SK-N-SH (cell line): ENCODE results near the gene KDM4C. TPM values are rescaled to one million over a fixed set of nuclear protein-coding genes. Genes with fewer than 3 reads are reported as not detected.

Source experiments
- CTCF ChIA-PET: fragments of 300-600, 350-600 bp; formaldehyde crosslinking; extraction: SDS; loops from one replicate; lab custom pipeline; 2021; lab: Yijun Ruan, JAX
- POLR2A ChIA-PET: fragments of 350-600 bp; sonication (Branson Sonifier 250); formaldehyde crosslinking; extraction: SDS; loops from one replicate; lab custom pipeline; 2020; ENCODE audit warnings: antibody characterized with exemption, inconsistent platforms; lab: Yijun Ruan, JAX
- DNase-seq: peaks from one replicate; pipeline ENCODE4 v3.0.0; 2012
- H2AFZ ChIP-seq: fragments of 200-600 bp; sonication (generic); 2 replicates; pipeline ENCODE4 v1.8.1; 2016; ENCODE audit warnings: antibody characterized with exemption, mild to moderate bottlenecking, low read depth
- H3F3A ChIP-seq: fragments of 200-600 bp; sonication (generic); replicated peaks from 2 replicates; pipeline ENCODE3; 2016; ENCODE audit warnings: antibody characterized with exemption, mild to moderate bottlenecking; ENCODE audit not compliant: insufficient read depth
- H3K27ac ChIP-seq, 2 experiments: fragments of 200-500 bp in 1 of 2; fragments of 200-600 bp in 1 of 2; sonication (Bioruptor generic) in 1 of 2; sonication (generic), shearing (Covaris generic) in 1 of 2; 2 replicates each; pipeline versions ENCODE4 v1.5.1 to v1.6.1; 2014 to 2016; ENCODE audit warnings: low read depth in 2 of 2, inconsistent platforms in 1 of 2, low read length in 1 of 2, mild to moderate bottlenecking in 1 of 2, mixed read lengths in 1 of 2
- H3K27me3 ChIP-seq: fragments of 200-600 bp; sonication (generic), shearing (Covaris generic); 2 replicates; pipeline ENCODE4 v1.6.1; 2016; ENCODE audit warnings: mixed run types; ENCODE audit not compliant: insufficient read depth
- H3K36me3 ChIP-seq, 2 experiments: fragments of 200-500 bp in 1 of 2; fragments of 200-600 bp in 1 of 2; sonication (Bioruptor generic) in 1 of 2; sonication (generic) in 1 of 2; replicated peaks in 1 of 2; 2 replicates each; pipeline versions ENCODE3 to v1.5.1; 2014 to 2016; ENCODE audit warnings: low read length in 1 of 2, mild to moderate bottlenecking in 1 of 2; ENCODE audit not compliant: insufficient read depth in 2 of 2, control insufficient read depth in 1 of 2
- H3K4me1 ChIP-seq, 2 experiments: fragments of 200-500 bp in 1 of 2; fragments of 200-600 bp in 1 of 2; sonication (Bioruptor generic) in 1 of 2; sonication (generic), shearing (Covaris generic) in 1 of 2; 2 replicates each; pipeline versions ENCODE4 v1.5.1 to v1.6.1; 2014 to 2016; ENCODE audit warnings: low read depth in 1 of 2, low read length in 1 of 2, mixed run types in 1 of 2; ENCODE audit not compliant: insufficient read depth in 2 of 2, control insufficient read depth in 1 of 2
- H3K4me2 ChIP-seq: fragments of 200-600 bp; sonication (generic), shearing (Covaris generic); 2 replicates; pipeline ENCODE4 v1.6.1; 2017; ENCODE audit warnings: mixed run types
- H3K4me3 ChIP-seq, 2 experiments: fragments of 200-500 bp in 1 of 2; fragments of 200-600 bp in 1 of 2; sonication (Bioruptor generic) in 1 of 2; sonication (generic), shearing (Covaris generic) in 1 of 2; 2 replicates each; pipeline versions ENCODE4 v1.5.1 to v1.8.1; 2014 to 2016; ENCODE audit warnings: low read depth in 2 of 2, inconsistent platforms in 1 of 2, low read length in 1 of 2, mild to moderate bottlenecking in 1 of 2, mixed read lengths in 1 of 2, moderate library complexity in 1 of 2
- H3K79me2 ChIP-seq: fragments of 200-600 bp; sonication (generic); 2 replicates; pipeline ENCODE4 v1.8.1; 2017; ENCODE audit warnings: mild to moderate bottlenecking; ENCODE audit not compliant: insufficient read depth
- H3K9ac ChIP-seq: fragments of 200-600 bp; sonication (generic); 2 replicates; pipeline ENCODE4 v1.6.1; 2017; ENCODE audit warnings: mixed run types
- H3K9me2 ChIP-seq: fragments of 200-600 bp; sonication (generic); 2 replicates; pipeline ENCODE4 v1.6.1; 2017; ENCODE audit warnings: mixed run types
- H3K9me3 ChIP-seq: fragments of 200-600 bp; sonication (generic); 2 replicates; pipeline ENCODE4 v1.6.1; 2017; ENCODE audit warnings: mixed run types, mild to moderate bottlenecking, moderate library complexity
- H4K20me1 ChIP-seq: fragments of 200-600 bp; sonication (generic); 2 replicates; pipeline ENCODE4 v1.6.1; 2017; ENCODE audit warnings: mild to moderate bottlenecking, mixed run types; ENCODE audit not compliant: insufficient read depth
- EZH2phosphoT487 ChIP-seq: fragments of 200-600 bp; sonication (generic); IDR thresholded peaks from 2 replicates; pipeline ENCODE4 v1.6.1; 2017; ENCODE audit warnings: low read depth, mixed run types, mild to moderate bottlenecking, antibody characterized with exemption, moderate library complexity, borderline replicate concordance
- GABPA ChIP-seq: IDR thresholded peaks from 2 replicates; pipeline ENCODE4 v1.4.0; 2012; ENCODE audit warnings: low read depth, mild to moderate bottlenecking
- NFIC ChIP-seq: IDR thresholded peaks from 2 replicates; pipeline ENCODE4 v1.4.0; 2012; ENCODE audit warnings: borderline replicate concordance
- NRF1 ChIP-seq: IDR thresholded peaks from 2 replicates; pipeline ENCODE4 v1.6.1; 2012; ENCODE audit warnings: low read depth, mild to moderate bottlenecking, low read length
- RFX5 ChIP-seq: IDR thresholded peaks from 2 replicates; pipeline ENCODE4 v1.6.1; 2012; ENCODE audit warnings: mild to moderate bottlenecking, improper control_type of control experiment, low read length
- RXRA ChIP-seq: IDR thresholded peaks from 2 replicates; pipeline ENCODE4 v1.4.0; 2012; ENCODE audit warnings: low read depth, mild to moderate bottlenecking, borderline replicate concordance
- SIN3A ChIP-seq: IDR thresholded peaks from 2 replicates; pipeline ENCODE4 v1.6.1; 2012; ENCODE audit warnings: low read depth, mild to moderate bottlenecking, low read length, moderate library complexity, borderline replicate concordance
- SMC3 ChIP-seq: IDR thresholded peaks from 2 replicates; pipeline ENCODE4 v1.6.1; 2012; ENCODE audit warnings: low read depth, low read length, improper control_type of control experiment
- YY1 ChIP-seq: IDR thresholded peaks from 2 replicates; pipeline ENCODE4 v1.4.0; 2012; ENCODE audit warnings: low read depth, mild to moderate bottlenecking
- WGBS: methylation state at CpG from one replicate; pipeline ENCODE4 v1.1.6; 2017; ENCODE audit warnings: low lambda C conversion rate; 5-methylcytosine and 5-hydroxymethylcytosine counted together
- polyA plus RNA-seq, 3 experiments: library from polyadenylated mRNA; depleted of rRNA; stranded (reverse); fragments of >200 nt; gene quantifications; 2 replicates each; pipeline ENCODE4 v1.2.3, GENCODE V29; 2012
- TF ChIP-seq, protein P1 (sequence below): IDR thresholded peaks from 2 replicates; pipeline ENCODE4; 2012
- TF ChIP-seq, protein P2 (sequence below): fragments of 150-350 bp; IDR thresholded peaks from 2 replicates; pipeline ENCODE4 v1.6.1; 2016; ENCODE audit warnings: mild to moderate bottlenecking, low read depth, low read length
- TF ChIP-seq, protein P3 (sequence below): IDR thresholded peaks from 2 replicates; pipeline ENCODE4 v1.6.1; 2012; ENCODE audit warnings: mild to moderate bottlenecking, low read depth, low read length, moderate library complexity
- TF ChIP-seq, protein P4 (sequence below): fragments of 150-350 bp; IDR thresholded peaks from 2 replicates; pipeline ENCODE4 v1.6.1; 2017; ENCODE audit warnings: antibody characterized with exemption, low read length, low read depth, borderline replicate concordance

The KDM4C gene
- polyA plus RNA-seq, 1 of the 3 experiments (the other 2 are of a cell fraction) = 9.4 TPM

DNA sequence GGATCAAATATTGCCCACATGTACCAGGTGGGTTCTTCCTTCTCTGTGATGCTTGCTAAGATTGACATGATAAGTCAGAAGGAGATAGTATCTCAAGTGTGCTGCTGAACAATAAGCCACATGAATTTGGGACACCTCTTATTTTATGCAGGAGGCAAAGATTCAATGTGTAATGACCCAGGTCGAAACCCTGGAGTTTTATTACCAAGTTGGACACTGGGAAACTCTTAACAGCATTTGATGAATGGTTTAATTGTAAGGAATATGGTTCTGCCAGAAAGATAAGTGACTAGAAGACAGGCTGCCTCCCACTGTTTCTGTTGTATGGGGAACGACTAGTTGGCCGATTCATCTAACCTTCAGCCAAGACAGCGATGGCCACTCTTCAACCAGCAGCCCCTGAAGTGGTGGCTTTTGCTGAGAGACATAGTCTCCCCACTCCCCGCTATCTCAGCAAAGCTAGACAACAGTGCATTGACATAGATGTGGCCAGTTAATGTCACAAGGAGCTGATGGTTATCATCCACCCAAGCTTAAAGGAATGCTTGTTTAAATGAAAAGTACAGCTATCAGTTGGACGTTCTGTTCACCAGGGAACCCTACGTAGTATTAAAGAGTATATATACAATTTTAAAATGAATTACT is 407.7 kb downstream of the KDM4C start:
- H3K4me1 ChIP-seq = no peaks in the 10 kb centered on the region; a peak in 1 of 4 replicates
- no peaks in the 10 kb centered on the region for H3K9me3 ChIP-seq
- no peaks in the 10 kb centered on the region for H3K9me2 ChIP-seq
- H3K4me3 ChIP-seq = no peak overlapping the region
- ChIA-PET CTCF (interaction anchor here (0.6 to 1.8 kb wide), 2 partner anchors 113 to 230 kb away, joined by 3 to 5 read pairs; no protein-coding TSS in a partner anchor), POLR2A (no interaction called here)
- no peak overlapping the region for H2AFZ ChIP-seq
- DNase-seq = no peak
- H4K20me1 ChIP-seq = no peaks in the 10 kb centered on the region
- peaks cover 0 to 9% of the 10 kb centered on the region in 2 experiments for H3K36me3 ChIP-seq
- no peak overlapping the region for H3K27ac ChIP-seq
- H3K9ac ChIP-seq = no peak overlapping the region
- WGBS = 92% methylated on average over 7 of the region's 7 CpGs
- no peaks in the 10 kb centered on the region for H3K27me3 ChIP-seq
- TF ChIP-seq, protein P1, sequence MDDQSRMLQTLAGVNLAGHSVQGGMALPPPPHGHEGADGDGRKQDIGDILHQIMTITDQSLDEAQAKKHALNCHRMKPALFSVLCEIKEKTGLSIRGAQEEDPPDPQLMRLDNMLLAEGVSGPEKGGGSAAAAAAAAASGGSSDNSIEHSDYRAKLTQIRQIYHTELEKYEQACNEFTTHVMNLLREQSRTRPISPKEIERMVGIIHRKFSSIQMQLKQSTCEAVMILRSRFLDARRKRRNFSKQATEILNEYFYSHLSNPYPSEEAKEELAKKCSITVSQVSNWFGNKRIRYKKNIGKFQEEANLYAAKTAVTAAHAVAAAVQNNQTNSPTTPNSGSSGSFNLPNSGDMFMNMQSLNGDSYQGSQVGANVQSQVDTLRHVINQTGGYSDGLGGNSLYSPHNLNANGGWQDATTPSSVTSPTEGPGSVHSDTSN = no peak
- TF ChIP-seq GABPA = no peak
- no peak for TF ChIP-seq EZH2phosphoT487
- no peak for TF ChIP-seq NFIC
- no peak for TF ChIP-seq SMC3
- TF ChIP-seq, protein P2, sequence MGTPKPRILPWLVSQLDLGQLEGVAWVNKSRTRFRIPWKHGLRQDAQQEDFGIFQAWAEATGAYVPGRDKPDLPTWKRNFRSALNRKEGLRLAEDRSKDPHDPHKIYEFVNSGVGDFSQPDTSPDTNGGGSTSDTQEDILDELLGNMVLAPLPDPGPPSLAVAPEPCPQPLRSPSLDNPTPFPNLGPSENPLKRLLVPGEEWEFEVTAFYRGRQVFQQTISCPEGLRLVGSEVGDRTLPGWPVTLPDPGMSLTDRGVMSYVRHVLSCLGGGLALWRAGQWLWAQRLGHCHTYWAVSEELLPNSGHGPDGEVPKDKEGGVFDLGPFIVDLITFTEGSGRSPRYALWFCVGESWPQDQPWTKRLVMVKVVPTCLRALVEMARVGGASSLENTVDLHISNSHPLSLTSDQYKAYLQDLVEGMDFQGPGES = no peak
- TF ChIP-seq, protein P3, sequence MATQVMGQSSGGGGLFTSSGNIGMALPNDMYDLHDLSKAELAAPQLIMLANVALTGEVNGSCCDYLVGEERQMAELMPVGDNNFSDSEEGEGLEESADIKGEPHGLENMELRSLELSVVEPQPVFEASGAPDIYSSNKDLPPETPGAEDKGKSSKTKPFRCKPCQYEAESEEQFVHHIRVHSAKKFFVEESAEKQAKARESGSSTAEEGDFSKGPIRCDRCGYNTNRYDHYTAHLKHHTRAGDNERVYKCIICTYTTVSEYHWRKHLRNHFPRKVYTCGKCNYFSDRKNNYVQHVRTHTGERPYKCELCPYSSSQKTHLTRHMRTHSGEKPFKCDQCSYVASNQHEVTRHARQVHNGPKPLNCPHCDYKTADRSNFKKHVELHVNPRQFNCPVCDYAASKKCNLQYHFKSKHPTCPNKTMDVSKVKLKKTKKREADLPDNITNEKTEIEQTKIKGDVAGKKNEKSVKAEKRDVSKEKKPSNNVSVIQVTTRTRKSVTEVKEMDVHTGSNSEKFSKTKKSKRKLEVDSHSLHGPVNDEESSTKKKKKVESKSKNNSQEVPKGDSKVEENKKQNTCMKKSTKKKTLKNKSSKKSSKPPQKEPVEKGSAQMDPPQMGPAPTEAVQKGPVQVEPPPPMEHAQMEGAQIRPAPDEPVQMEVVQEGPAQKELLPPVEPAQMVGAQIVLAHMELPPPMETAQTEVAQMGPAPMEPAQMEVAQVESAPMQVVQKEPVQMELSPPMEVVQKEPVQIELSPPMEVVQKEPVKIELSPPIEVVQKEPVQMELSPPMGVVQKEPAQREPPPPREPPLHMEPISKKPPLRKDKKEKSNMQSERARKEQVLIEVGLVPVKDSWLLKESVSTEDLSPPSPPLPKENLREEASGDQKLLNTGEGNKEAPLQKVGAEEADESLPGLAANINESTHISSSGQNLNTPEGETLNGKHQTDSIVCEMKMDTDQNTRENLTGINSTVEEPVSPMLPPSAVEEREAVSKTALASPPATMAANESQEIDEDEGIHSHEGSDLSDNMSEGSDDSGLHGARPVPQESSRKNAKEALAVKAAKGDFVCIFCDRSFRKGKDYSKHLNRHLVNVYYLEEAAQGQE = no peak
- no peak for TF ChIP-seq YY1
- TF ChIP-seq, protein P4, sequence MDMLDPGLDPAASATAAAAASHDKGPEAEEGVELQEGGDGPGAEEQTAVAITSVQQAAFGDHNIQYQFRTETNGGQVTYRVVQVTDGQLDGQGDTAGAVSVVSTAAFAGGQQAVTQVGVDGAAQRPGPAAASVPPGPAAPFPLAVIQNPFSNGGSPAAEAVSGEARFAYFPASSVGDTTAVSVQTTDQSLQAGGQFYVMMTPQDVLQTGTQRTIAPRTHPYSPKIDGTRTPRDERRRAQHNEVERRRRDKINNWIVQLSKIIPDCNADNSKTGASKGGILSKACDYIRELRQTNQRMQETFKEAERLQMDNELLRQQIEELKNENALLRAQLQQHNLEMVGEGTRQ = no peak
- TF ChIP-seq NRF1 = no peak
- no peak for TF ChIP-seq RXRA
- no peak for TF ChIP-seq RFX5
- TF ChIP-seq SIN3A = no peak
- H3K79me2 ChIP-seq = no peaks in the 10 kb centered on the region
- H3K4me2 ChIP-seq = no peak overlapping the region
- no peaks in the 10 kb centered on the region for H3F3A ChIP-seq
